GM10266 (cell line): ENCODE data around the gene ARHGDIG.

Experiments
- DNase-seq: peaks from one replicate; pipeline ENCODE4 v3.0.0; 2012; ENCODE audit errors: extremely low spot score
- CTCF ChIP-seq: IDR thresholded peaks from 2 replicates; pipeline ENCODE4 v1.5.1; 2012; ENCODE audit warnings: mild to moderate bottlenecking, low read depth; ENCODE audit not compliant: control insufficient read depth, insufficient read depth; ENCODE audit errors: missing control alignments

The ARHGDIG gene

GRCh38 chr16:287981-288920 lies 7.9 kb downstream of the ARHGDIG start:
- TF ChIP-seq CTCF, result no peak
- DNase-seq, result no peak

- TF ChIP-seq CTCF, result no peak
- DNase-seq, result no peak
Observed at GRCh38 chr16:289395-289997, 9.1 kb downstream of the ARHGDIG start.

GRCh38 chr16:290015-290680 lies 9.8 kb downstream of the ARHGDIG start:
- DNase-seq, result no peak
- TF ChIP-seq CTCF, result no peak

- no peak for TF ChIP-seq CTCF
Observed at GRCh38 chr16:290681-291405, 10.5 kb downstream of the ARHGDIG start.

GRCh38 chr16:291539-291938 lies 11.1 kb downstream of the ARHGDIG start:
- DNase-seq, result no peak
- TF ChIP-seq CTCF, result no peak

More at GRCh38 chr16:290681-291405, 10.5 kb downstream of the ARHGDIG start:
- no peak for DNase-seq

GRCh38 chr16:293043-293775 lies 12.8 kb downstream of the ARHGDIG start:
- TF ChIP-seq CTCF, result no peak
- no peak for DNase-seq
